AG04449 (cell line): ENCODE data around the gene CD6.

ENCODE experiments used
- CTCF ChIA-PET: fragments of 350-600 bp; formaldehyde crosslinking; extraction: SDS; loops from one replicate; lab custom pipeline; 2021; ENCODE audit warnings: antibody characterized with exemption; lab: Yijun Ruan, JAX
- POLR2A ChIA-PET: fragments of 400-600, 350-600 bp; formaldehyde crosslinking; extraction: SDS; loops from one replicate; lab custom pipeline; 2020; ENCODE audit warnings: antibody characterized with exemption, inconsistent platforms; lab: Yijun Ruan, JAX
- DNase-seq: peaks from one replicate; pipeline ENCODE4 v3.0.0-alpha.2; 2010; ENCODE audit warnings: low read depth, low spot score
- H3K4me3 ChIP-seq: 2 replicates; pipeline ENCODE4 v1.5.1; 2011; ENCODE audit warnings: low read depth, mild to moderate bottlenecking, control low read depth, low read length
- CTCF ChIP-seq: IDR thresholded peaks from one replicate; pipeline ENCODE4 v1.5.1; 2011; ENCODE audit warnings: mild to moderate bottlenecking, moderate library complexity, low read length, control low read depth, inconsistent platforms; ENCODE audit not compliant: insufficient read depth; ENCODE audit errors: missing control alignments

CD6 gene

GRCh38 chr11:60942219-60942618 is 29.3 kb upstream of the CD6 start:
- DNase-seq, result no peak
- no peak overlapping the region for H3K4me3 ChIP-seq
- ChIA-PET CTCF (no interaction called here), POLR2A (interaction anchor here (0.7 kb wide), 1 partner anchor 1898 kb away, joined by 3 read pairs; no protein-coding TSS in a partner anchor)
- no peak for TF ChIP-seq CTCF

- H3K4me3 ChIP-seq, result no peak overlapping the region
- no peak for TF ChIP-seq CTCF
- no peak for DNase-seq
- ChIA-PET CTCF (interaction anchor here (0.8 kb wide), 1 partner anchor 36 kb away, joined by 3 read pairs; no protein-coding TSS in a partner anchor), POLR2A (interaction anchor here (0.7 kb wide), 1 partner anchor 1897 kb away, joined by 3 read pairs; no protein-coding TSS in a partner anchor)
These were observed 28.4 kb upstream of the CD6 start for GRCh38 chr11:60942970-60943565.

GRCh38 chr11:60944490-60945294 is 26.8 kb upstream of the CD6 start:
- no peak for DNase-seq
- CTCF ChIA-PET, result no interaction called here
- no peak overlapping the region for H3K4me3 ChIP-seq
- POLR2A ChIA-PET, result no interaction called here
- TF ChIP-seq CTCF, result no peak

DNA sequence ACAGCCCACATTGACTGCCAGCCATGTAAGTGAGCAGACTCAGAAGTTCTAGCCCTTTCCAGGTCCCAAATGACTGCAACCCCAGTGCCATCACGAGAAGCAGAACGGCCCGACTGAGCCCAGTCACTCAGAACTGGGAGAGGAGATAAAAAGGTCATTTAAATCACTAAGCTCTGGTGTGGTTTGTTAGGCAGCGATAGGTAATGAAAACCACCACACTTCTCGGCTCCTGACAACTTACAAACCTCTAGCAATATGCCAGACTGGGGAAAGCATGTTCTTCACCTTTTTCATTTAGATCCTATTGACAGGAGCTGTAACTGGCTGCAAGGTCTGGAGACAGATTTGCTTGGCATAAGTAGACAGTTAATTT is 26.2 kb upstream of the CD6 start:
- no peak for DNase-seq
- no peak for TF ChIP-seq CTCF
- H3K4me3 ChIP-seq, result no peak overlapping the region
- POLR2A ChIA-PET, result no interaction called here
- CTCF ChIA-PET, result no interaction called here

GRCh38 chr11:60946601-60947264 is 24.7 kb upstream of the CD6 start:
- CTCF ChIA-PET, result interaction anchor here (1.0 kb wide), 1 partner anchor 23 kb away, joined by 3 read pairs; no protein-coding TSS in a partner anchor

More at GRCh38 chr11:60946601-60947264, 24.7 kb upstream of the CD6 start:
- TF ChIP-seq CTCF, result no peak
- POLR2A ChIA-PET, result no interaction called here
- H3K4me3 ChIP-seq, result no peak overlapping the region
- no peak for DNase-seq
